Midbrain (tissue), 1 donor: ENCODE results near the gene PLCB4.

Experiments used
- DNase-seq: peaks from one replicate; lab custom pipeline; 2025; lab: John Stamatoyannopoulos, UW

Gene PLCB4

DNA sequence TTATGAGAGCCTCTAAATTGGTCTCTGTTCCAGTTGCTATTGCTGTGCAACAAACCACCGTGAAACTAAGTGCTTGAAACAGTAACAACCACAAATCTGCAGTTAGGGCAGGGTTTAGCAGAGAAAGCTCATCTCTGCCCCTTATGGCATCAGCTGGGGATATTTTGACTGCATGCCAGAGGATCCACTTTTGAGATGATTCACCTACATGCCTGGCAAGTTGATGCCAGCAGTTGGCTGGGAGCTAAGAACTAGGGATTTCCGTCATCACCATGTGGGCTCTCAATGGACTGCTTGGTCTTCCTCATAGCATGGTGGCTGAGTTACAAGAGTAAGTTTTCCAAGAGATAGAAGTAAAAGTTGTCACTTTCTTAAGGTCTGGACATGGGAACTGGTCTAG is 35.1 kb downstream of the PLCB4 start:
- no peak for DNase-seq

DNA sequence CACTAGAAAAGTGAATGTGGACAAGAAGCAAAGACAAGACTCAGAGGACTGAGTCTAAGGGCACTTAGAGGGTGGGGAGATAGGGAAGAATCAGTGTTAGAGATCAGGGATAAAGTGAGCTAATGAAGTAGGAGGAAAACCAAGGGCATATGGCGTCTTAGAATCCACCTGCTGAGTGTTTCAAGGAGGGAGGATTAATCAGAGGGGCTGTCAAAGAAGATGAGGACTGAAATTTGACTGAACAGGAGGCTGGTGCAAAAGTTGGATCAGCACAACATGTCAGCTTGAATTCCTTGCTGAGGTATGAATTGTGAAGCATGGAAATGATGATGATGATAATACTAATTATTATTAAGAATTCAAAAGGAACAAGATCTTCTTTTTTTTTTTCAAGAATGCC is 39.4 kb downstream of the PLCB4 start:
- no peak for DNase-seq

DNA sequence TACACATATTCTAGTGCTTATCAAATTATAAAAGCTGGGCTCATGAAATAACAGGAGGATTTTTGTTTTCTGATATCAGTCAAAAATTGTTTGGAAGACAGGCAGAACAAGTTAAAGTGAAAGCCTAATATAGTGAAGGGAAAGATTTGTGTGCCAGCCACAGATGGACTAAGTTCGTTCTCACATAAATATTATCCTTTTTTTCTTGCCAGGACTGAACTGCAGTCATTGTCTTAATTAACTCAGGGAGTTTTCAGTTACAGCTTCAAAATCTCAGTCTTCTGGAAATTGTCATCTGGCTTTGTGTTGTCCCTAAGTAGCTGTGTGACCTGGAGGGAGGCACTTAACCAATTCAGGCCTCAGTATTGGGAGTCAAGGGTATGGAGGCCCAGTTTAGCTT is 40.7 kb downstream of the PLCB4 start:
- DNase-seq, result no peak

DNA sequence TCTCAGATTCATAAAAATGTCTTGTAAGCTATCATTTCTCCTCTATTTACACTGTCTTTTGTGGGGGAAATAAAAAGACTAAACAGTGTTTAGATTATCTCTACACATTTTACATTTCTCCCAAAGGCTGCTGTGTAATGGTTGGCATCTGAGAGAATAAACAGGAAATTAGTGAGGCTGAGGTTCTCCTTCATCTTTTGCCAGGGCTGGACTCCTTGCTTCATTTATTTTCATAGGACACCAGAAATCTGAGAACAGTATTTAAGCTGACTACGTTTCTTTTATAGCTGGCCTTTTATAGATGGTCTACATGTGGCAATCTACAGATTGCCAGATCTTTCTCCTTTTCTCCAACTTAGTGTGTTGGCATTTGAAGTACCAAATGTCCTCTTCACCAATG is 41.5 kb downstream of the PLCB4 start:
- DNase-seq, result no peak

DNA sequence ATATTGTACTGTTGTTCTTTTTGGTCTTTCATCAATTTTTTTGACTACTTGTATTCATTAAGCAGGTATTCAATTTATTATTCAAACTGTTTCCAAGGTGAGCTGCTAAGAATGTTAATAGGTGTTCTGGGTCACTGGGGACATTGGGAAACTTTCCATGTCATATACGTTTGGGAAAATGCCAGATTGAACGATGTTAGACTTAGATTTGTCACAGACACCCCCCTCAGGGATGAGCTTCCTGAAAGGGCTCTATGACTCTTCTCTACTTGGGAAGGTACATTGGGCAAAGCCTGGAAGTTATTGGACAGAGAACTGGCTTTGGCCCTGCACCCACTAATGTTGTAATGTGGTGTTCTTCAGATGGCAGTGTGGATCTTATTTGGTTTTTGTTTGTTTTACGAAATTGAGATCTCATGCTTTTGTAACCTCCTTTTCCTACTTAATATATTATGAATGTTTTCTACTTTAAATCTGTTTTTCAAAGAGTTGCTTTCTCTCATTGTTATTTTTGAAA is 42.1 kb downstream of the PLCB4 start:
- DNase-seq, result no peak

DNA sequence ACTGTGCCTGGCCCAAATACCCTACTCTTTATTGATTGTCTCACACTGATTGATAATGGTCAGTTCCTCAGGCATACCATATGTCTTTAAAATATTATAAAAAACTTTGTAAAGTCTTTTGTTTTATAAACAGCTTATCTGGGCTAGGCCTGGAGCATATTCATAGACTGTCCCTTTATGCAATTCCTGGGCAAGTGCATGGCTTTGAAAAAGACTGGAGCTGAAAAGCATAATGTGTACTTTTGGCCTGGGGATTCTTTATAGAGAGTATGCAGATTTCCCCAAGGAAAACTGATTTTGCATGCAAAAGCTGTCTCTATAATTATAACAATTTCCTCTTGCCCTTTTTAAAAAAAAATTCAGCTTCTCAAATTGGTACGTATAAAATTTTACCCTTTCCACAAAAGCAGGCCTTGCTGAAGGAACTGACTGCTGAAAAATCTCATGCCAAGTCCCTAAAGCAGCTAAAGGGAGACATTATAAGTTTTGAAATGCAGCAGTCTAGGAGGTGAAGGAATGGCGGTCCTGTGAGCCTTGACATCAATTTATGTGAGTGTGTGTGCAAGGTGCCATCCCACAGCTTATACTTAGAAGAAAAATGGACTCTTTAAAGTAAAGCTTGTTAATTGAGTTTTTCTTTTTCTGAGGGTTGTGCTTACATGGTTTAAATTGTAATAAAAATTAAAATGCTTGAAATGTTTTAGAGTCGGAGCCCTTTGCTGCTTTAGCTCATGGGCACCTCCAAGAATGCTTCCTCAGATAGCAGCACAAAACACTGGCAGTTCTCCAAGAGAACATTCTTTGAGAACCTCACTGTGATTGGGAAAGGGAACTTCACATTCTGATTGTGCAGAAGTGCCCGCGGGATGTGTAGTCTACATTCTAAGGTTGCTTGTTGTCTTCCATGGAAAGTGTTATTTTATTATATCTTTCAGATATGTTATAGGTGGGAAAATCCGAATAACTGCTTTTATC is 43.9 kb downstream of the PLCB4 start:
- no peak for DNase-seq

DNA sequence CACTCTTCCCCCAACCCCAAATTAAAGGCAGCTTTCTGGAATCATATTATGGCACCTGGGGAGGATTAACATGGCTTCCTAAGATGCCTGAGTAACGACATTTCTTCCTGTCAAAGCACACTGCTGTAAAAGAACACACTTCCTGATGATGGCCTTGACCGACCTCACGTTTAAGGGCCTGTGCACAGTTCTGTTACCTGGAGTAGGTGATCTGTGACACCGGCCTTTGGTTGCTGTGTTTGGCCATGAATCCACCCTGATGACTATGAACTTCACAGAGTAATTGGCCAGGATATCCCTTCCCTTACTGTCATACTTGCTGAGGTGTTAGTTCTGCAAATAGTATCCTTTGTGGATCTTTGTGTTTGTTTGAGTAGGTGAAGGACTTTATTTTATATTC is 45.8 kb downstream of the PLCB4 start:
- no peak for DNase-seq

DNA sequence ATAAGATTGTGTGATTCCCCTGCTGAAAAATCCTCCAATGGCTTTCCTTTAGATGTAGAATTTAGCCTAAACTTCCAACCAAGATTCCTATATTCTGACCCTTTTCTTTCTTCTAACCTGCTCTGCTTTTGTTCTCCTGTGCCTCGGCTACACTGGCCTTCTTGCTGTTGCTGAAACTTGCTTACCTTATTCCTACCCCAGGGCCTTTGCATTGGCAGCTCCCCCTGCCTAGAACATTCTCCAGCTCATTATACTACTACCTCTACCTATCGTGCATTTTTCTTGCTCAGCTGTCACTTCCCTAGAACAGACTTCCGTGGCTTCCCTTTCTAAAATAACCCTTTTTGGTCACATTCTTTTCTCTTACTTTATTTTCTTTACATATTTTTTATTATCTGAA is 48.7 kb downstream of the PLCB4 start:
- DNase-seq, result no peak

DNA sequence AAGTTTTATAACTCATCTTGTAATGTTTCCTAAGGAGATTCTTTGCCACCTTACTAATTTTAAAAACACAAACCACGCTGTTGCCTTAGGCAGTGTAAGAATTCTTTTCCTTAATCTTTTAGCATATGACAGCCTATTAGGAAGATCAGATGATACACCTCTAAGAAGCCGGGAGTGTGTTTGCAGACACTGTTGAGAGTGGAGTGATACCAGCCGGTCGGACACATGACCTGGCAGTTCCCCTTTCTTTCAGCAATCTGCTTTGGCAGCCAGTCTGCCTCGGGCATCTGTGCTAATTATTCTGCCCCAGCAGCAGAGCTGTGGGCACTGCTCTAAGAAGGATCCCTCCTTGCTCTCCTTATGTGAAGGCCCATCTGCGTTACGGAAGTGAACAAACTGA is 50.9 kb downstream of the PLCB4 start:
- DNase-seq, result peak; percentile 17

DNA sequence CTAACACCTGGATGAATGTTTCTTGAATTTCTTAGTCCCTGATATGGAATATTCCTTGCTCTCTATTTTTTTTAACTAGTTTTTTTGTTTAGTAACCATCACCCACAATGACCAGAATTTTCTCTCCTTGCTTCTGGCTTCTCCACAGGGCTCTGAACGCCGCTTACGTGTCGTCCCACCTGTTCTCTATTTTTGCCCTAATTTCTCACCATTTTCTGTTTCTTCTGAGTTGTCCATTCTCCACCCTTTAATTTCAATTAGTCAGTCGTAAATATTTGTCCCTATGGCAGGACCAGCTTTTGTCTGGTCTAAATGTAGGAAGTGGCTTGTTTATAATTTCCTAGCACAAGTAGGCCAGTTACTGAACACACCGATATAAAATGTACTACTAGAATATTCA is 52.3 kb downstream of the PLCB4 start:
- DNase-seq, result no peak

DNA sequence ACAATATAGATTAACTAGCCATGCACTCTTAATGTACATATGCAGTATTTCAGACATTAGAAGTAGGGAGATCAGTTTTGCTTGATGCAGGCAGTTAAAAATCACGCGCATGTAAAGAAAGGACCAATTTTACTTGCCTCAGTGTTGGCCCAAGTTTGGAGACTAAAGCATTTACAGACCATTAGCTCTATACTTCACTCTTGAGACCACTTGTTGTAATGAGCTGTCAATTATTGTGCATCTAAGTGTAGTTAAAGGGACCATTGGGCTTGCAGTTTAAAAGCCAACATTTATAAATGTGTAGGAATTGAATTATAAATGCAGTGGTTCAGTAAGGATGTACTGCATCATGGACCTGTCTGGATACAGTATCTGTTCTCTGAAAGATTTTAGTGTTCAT is 53.7 kb downstream of the PLCB4 start:
- DNase-seq, result no peak

DNA sequence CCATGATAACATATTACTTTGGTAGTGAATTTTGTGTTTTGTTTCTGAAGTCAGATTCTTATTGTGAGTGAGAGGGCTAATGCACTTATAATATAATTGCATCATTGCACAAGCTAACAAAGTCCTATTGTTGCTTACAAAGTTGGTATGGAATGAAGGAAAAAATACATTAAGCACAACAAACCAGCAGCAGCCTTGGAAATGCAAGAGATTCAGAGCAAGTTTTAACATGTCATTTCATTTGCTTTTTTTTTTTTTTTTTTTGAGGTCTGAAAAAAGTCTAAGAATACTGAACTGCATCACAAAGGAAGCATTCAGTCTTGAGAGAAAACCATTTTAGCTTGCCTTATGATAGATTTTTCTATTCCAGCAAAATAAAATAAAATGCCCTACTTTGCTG is 57.6 kb downstream of the PLCB4 start:
- no peak for DNase-seq

DNA sequence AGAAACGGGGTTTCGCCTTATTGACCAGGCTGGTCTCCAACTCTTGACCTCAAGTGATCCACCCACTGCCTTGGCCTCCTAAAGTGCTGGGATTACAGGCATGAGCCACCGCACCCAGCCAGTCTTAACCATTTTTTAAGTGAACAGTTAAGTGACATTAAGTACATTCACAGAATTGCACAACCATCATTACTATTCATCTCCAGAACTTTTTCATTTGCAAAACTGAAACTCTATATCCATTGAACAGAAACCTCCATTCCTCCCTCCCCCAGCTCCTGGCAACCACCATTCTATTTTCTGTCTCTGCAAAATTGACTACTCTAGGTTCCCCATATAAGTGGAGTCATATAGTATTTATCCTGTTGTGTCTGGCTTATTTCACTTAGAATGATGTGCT is 59.7 kb downstream of the PLCB4 start:
- DNase-seq, result no peak

DNA sequence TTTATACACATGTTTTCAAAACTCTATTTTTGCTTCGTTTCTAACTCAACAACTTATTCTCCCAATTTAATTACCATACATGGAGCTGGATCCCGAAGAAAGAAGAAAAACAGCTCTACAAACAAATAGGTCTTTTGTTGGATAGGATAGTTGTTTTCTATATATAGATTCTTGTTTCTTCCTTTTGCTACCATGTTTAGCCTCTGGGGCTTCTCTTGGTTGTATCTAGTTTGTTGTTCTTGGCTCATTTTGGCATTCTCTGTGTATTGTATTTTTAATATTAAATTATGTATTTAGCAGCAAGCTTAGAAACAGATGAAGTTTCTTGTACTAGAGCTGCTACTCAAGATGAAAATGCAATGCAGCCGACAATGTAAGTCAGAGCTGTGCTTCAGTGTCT is 60.9 kb downstream of the PLCB4 start:
- no peak for DNase-seq

DNA sequence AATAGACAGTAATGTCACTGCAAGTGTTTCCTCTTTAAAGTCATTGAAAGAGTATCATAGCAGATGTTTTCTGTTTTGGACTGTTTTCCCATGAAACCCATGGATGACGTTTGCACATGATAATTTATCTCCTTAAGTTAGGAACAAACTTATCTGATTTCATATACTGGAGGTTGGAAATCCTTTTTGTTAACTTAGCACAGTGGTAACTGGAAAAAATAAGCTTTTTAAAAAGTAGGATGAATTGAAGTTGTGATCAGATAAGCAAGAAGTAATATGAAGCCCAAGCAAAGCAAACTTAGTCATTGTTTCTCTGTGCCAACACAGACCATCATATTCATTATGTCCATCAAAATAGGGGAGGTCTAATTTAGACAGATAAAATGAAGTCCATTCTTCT is 61.6 kb downstream of the PLCB4 start:
- DNase-seq, result no peak

DNA sequence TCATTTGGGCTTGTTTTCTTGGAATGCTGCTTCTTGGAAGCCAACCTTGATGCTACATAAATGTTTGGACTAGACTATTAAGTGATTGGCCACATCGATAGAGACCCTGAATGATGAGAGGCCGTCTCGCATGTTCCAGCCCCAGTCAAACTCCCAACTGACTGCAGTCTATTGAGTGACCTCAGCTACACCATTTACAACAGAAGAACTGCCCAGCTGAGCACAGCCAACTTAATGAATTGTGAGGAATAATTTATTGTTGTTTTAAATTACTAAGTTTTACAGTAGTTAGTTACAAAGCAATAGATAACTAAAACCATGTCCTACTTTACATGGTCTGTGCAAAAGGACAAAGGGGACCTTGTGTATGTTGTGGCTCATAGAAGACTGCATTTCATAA is 63.0 kb downstream of the PLCB4 start:
- DNase-seq, result no peak

DNA sequence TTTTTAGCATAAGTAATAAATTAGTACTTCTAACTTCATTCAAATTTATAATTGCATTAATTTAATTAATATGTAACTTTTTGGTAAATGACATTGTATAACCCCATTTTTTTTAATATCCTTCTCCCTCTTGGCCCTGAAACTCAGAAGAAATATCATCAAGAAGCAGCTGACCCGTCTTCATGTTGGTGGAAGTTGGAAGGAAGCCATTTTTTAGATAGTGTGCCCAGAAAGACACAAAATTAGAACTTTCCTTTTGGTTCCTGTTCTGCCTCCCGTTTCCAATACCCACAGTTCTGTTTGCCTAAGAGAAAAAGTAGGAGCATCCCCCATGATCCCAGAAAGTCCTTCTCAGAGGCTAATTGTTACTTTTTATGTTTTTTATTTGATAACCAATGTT is 65.5 kb downstream of the PLCB4 start:
- no peak for DNase-seq

DNA sequence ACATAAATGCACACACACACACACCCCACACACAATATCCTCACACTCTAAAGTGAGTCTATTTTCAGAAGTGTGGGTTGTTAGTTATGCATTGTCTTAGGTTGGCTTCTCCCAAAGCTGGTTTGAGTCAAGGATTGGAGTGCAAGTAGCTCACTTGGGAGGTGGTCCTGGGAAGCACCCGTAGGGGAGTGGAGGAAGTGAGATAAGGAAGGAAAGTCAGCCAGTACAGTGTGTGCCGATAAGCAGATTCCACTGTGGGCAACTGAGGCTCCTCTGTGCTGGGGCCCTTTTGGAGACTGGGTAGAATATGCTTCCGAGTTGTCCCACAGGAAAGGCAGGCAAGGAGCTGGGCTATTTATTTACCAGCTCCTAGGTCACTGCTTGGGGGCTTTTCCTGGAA is 67.2 kb downstream of the PLCB4 start:
- no peak for DNase-seq

DNA sequence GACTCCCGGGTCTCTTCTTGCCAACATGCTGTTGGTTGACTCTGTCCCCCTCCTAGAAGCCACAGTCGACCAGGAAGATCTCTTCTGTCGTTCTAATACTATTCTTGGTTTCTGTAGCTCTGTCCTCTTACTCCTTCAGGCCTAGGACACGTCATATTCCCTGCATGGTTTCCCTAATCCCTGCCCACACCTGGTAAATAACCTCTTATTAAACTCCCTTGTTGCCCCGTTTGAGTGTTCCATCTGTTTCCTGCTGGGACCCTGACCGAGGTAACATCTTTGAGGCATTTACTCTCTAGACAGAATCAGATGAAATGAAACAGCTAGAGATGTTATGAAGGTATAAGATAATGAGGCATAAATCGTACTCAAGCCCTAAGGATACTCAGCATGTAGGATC is 68.1 kb downstream of the PLCB4 start:
- no peak for DNase-seq

DNA sequence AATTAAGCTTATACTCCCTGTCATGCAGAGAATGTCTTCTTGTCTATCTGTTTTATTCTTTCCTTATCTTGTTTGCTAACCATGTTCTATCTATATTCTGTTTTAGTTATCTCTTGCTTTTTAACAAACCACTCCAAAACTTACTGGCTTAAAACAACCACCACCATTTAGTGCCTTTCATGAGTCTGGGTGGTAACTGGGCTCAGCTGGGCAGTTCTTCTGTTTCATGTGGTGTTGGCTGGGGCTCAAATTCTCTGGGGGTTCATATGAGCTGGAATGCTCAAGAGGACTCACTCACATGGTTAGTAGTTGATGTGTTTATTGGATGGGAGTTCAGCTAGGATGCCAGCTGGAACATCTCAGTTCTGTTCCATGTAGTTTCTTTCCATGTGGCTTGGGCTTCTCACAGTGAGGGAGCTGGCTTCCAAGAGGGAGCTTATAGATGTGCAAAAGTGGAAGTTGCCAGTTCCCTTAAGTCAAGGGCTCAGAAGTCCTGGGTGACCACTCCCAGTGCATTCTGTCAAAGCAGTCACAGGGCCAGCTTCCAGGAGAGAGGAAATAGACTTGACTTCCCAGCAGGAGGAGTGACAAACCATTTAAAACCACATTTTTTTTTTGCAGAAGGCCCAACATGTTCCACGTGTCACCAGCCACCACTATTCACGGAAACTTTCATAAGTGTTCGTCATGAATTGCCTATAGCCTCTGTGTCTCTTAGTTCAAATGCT is 70.4 kb downstream of the PLCB4 start:
- no peak for DNase-seq

DNA sequence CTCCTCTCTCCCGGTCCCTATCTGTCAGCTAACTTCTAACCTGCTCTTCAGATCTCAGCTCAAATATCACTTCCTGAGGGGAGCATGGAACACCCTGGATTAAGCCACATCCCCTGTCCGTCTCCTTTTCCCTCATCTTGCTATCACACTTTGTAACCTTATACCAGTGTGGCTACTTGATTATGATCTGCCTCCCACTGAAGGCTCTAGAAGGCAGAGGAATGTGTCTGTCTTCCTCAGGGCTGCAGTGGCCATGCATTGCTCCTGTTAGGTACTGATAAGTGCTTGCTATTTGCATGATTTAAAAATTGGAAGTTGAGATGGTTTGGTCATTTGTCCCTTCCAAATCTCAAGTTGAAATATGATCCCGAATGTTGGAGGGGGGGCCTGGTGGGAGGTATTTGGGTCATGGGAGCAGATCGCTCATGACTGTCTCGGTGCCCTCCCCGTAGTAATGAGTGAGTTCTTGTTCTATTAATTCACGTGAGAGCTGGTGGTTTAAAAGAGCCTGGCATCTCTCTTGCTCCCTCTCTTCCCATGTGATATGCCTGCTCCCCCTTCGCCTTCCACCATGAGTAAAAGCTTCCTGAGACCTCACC is 71.4 kb downstream of the PLCB4 start:
- no peak for DNase-seq

DNA sequence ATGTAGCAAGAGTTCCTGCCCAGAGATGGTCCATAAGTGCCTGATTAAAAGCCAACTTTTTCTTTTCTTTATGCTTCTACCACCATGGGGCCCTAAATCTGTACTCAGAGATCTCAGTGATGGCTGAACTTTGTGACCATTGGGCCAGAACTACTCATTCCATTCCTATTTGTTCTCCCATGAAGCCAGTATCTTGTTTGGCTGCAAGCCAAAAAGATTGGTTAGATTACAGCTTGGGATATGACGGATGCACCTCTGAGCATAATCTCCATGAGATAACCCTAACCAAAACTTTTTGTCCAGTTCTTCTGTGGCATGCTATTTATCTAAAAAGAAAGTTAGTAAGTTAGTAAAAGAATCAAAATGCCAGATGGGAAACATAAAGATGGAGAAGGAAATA is 72.2 kb downstream of the PLCB4 start:
- DNase-seq, result no peak

DNA sequence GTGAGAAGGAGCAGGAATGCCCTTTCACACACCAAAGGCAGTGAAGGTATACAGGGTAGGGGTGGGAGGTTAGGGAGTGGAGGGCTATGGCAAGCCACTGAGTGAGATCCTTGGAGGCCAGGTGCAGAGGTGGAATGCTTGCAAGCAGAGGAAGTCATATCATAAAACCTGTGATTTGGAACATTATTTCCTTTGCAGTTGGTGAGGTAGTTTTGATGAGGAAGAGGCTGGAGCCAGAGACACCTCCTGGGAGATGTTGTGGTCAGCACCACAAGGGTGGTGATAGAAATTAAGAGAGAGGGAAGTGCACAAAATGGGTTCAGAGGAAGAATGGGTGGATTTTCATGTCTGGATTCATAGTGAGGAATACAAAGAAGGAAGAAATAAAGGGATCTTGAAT is 73.0 kb downstream of the PLCB4 start:
- DNase-seq, result no peak
